SU-DHL-6 (cell line): ENCODE data around the gene GRM5.

ENCODE experiments used
- EZH2phosphoT487 ChIP-seq: fragments of 200-600 bp; sonication (generic), shearing (Covaris generic); conservative IDR thresholded peaks from 2 replicates; pipeline ENCODE4 v1.6.1; 2018; ENCODE audit warnings: mild to moderate bottlenecking, antibody characterized with exemption, low read length, moderate library complexity, mixed read lengths
- TF ChIP-seq, protein P1 (sequence below): fragments of 200-600 bp; sonication (generic); IDR thresholded peaks from one replicate; pipeline ENCODE4 v1.5.1; 2017; ENCODE audit warnings: antibody characterized with exemption, mild to moderate bottlenecking, low read length, moderate library complexity; ENCODE audit not compliant: insufficient read depth, poor library complexity, severe bottlenecking

DNA sequence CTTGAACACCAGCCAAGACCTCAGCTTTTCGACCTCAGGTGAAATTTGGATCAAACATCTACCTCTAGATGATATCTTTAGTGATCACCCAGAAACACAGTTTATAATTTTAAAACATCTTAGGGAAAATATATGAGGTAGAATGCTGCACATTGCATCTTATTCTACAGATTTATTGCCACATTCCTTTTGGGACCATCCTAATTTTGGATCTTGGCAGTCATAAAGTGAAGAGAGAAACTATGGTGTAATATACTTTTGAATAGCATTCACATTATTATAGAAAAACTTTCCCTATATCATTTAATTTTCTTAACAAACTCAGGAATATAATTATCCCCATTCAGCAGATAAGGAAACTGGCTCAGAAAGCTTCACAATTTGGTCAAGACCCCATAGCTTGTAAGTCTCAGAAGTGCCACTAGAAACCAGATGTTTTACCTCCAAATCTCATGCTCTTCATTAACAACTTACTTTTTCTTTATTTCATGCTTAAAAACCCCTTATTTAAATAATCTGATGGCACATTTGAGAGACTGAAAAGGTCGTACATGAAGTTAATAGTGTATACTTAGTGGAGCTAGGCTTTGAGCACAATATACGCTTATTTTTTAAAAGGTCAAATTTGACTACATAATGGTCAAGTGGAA lies 529.0 kb downstream of the GRM5 start:
- TF ChIP-seq, protein P1, sequence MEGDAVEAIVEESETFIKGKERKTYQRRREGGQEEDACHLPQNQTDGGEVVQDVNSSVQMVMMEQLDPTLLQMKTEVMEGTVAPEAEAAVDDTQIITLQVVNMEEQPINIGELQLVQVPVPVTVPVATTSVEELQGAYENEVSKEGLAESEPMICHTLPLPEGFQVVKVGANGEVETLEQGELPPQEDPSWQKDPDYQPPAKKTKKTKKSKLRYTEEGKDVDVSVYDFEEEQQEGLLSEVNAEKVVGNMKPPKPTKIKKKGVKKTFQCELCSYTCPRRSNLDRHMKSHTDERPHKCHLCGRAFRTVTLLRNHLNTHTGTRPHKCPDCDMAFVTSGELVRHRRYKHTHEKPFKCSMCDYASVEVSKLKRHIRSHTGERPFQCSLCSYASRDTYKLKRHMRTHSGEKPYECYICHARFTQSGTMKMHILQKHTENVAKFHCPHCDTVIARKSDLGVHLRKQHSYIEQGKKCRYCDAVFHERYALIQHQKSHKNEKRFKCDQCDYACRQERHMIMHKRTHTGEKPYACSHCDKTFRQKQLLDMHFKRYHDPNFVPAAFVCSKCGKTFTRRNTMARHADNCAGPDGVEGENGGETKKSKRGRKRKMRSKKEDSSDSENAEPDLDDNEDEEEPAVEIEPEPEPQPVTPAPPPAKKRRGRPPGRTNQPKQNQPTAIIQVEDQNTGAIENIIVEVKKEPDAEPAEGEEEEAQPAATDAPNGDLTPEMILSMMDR, result no peak
- TF ChIP-seq EZH2phosphoT487, result no peak
